Activated naive CD4-positive, alpha-beta T cell treated with anti-CD3 and anti-CD28 coated beads, Interleukin-2, amount 50 U/mL, for 24 hours (primary cell): Measurements from ENCODE around the gene CAPN14.

Experiments used
- H3K27ac Mint-ChIP-seq: one replicate; pipeline ENCODE4 v1.8.0; 2021; ENCODE audit warnings: mild to moderate bottlenecking, mixed read lengths
- H3K27me3 Mint-ChIP-seq: one replicate; pipeline ENCODE4 v1.8.0; 2021; ENCODE audit warnings: mixed read lengths
- H3K36me3 Mint-ChIP-seq: one replicate; pipeline ENCODE4 v1.8.0; 2021; ENCODE audit warnings: mixed read lengths
- H3K4me1 Mint-ChIP-seq: one replicate; pipeline ENCODE4 v1.8.0; 2021; ENCODE audit warnings: mixed read lengths
- H3K4me3 Mint-ChIP-seq: one replicate; pipeline ENCODE4 v1.8.0; 2021; ENCODE audit warnings: mild to moderate bottlenecking, mixed read lengths
- H3K9me3 Mint-ChIP-seq: one replicate; pipeline ENCODE4 v1.8.0; 2021; ENCODE audit warnings: mixed read lengths

The CAPN14 gene

DNA sequence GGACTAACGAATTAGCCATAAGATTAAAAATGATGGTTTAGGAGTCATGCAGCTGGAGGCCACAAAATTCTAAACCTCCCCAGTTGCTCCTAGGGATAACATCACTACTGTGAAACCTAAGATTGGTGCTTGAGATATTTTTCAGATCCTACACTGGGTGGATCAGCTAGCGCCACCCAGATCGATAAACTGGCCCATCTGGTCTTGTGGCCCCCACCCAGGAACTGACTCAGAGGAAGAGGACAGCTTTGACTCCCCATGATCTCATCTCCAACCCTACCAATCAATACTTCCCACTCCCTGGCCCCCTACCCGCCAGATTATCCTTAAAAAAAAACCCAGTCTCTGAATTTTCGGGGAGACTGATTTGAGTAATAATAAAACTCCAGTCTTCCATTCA lies 84.5 kb downstream of the CAPN14 start:
- peaks cover 7% of the 10 kb centered on the region for H3K4me1 Mint-ChIP-seq
- H3K27me3 Mint-ChIP-seq, result peaks cover 35% of the 10 kb centered on the region
- peak overlapping the region; percentile 23 for H3K27ac Mint-ChIP-seq
- H3K36me3 Mint-ChIP-seq, result no peaks in the 10 kb centered on the region
- H3K9me3 Mint-ChIP-seq, result no peaks in the 10 kb centered on the region
- no peak overlapping the region for H3K4me3 Mint-ChIP-seq

DNA sequence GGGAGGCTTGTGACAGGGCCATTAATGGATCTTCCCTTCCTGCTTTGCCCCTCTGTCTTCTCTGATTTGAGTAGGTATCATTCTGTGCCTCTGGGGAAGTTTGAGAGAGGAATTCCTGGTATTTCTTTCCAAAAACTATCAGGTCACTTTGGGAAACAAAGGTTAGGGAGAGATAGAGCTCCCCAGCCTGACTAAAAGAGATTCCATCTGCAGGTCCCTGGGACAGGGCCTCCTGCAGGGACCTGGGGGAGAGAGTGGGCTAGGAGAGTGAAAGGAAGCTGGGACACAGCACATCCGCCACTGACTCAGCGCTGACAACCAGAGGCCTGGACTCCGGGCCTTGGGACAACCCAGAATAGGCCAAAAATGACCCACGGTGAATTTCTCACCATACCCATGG lies 85.4 kb downstream of the CAPN14 start:
- Mint-ChIP-seq H3K9me3 (no peaks in the 10 kb centered on the region), H3K36me3 (no peaks in the 10 kb centered on the region), H3K27me3 (peaks cover 36% of the 10 kb centered on the region), H3K4me1 (peaks cover 3% of the 10 kb centered on the region), H3K4me3 (no peak overlapping the region), H3K27ac (no peak overlapping the region)

DNA sequence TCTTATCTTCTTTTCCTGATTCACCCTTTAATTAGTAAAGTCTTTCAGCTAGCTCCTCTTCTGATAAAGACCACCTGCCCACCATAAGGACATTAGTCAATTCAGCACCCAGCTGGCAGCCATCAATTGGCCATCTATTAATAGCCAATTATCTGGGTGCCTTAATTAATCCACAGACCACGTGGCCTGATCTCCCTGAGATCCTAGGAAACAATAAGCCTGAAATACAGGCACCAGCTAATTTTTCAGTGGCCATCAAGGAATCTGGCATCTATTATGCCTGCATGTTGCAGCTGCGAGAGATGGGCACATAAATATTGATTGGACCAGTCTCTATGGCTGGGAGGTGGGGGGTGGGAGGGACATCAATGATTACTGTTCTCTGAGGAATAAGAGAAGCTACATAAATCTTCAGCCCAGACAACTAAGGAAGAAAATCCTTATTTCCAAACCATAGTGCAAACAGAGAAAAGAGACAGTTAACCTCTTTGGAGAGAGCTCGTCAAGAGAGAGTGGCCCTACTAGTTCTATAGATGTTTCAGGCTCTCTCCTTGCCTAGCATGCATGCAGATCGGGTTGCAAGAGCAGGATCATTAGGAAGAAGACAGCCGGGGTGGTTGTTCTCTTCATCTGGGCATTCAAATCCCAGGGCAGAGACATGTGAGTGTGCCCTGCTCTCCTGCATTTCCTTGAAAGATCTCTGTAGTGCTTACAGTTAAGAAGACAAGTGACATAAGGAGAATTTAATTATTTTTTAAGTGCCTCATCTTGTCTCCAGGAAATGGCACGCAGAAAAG lies 87.7 kb downstream of the CAPN14 start:
- no peaks in the 10 kb centered on the region for H3K36me3 Mint-ChIP-seq
- peaks cover 16% of the 10 kb centered on the region for H3K27me3 Mint-ChIP-seq
- no peaks in the 10 kb centered on the region for H3K4me1 Mint-ChIP-seq
- no peaks in the 10 kb centered on the region for H3K9me3 Mint-ChIP-seq
- no peak overlapping the region for H3K27ac Mint-ChIP-seq
- H3K4me3 Mint-ChIP-seq, result no peak overlapping the region

DNA sequence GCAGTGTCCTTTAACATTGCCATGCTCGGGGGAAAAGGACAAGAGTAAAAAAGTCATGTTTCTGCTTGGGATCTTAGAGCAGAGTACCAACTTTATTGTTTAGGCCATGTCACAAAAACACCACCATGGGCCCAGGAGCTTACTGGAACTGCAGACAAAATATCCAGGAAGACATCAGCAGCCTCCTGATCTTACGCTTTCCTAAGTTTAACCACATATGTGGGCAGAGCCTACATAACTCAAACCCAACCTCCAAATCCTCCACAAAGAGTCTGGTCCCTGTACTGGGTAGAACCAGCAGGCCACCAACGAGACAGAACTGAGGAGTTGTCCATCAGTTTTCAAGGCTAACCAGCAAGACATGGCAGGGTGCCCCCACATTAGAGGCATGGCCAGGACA lies 89.4 kb downstream of the CAPN14 start:
- Mint-ChIP-seq H3K27ac (no peak overlapping the region), H3K27me3 (peaks cover 9% of the 10 kb centered on the region), H3K4me3 (no peak overlapping the region), H3K36me3 (no peaks in the 10 kb centered on the region), H3K9me3 (no peaks in the 10 kb centered on the region), H3K4me1 (no peaks in the 10 kb centered on the region)

DNA sequence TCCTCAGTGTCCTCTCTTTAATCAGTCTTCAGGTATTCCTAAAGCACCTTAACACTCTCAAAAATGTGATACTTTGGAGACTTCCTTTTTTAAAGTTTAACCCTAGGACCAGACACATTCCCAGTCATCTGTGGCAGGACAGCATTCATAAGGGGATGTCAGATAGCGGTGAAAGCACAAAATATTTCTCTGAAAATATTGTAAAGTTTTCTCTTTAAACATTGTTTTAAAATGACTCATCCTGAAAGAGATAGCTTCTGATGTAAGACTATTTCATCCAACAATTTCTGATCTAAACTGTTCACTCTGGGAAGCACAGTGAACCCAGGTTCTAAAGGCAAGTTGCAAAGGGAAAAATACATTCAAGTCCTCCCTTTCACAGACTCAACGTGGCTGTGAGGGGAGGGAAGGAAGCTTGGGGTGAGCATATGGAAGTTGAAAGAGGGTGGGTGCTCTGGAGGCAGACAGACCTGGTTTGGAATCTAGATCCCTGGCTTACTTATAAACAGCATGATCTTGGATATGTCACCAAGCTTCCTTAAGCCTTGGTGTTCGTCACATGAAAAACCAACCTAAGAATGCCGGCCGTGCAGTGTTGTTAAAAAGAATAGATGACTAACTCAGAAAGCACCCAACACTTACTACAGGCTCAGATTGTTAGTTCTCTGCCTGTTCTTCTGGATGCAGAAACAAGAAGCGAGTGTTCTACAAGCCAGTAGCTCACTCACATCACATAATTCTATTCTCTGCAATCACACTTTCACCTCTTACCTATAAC lies 91.2 kb downstream of the CAPN14 start:
- Mint-ChIP-seq H3K27ac (no peak overlapping the region), H3K36me3 (no peaks in the 10 kb centered on the region), H3K4me3 (no peak overlapping the region), H3K9me3 (no peaks in the 10 kb centered on the region), H3K4me1 (no peaks in the 10 kb centered on the region), H3K27me3 (peaks cover 14% of the 10 kb centered on the region)

DNA sequence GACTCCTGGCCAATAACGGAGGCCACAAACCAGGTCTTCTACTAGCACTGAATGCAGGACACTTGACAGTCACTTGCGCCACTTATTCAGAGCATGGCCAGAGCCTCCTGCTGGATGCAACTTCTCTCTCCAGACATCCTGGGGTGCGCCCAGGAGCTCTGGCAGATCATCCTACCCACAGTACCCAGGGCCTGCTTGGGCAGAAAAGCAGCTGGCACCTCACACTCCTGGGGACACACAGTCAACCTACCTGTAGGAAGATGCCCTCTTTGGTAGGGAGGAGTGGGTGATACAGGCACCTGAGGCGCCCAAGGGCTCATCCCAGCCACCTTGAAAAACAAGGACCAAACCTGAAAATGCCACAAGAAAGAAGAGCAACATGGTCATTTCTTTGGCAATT lies 92.4 kb downstream of the CAPN14 start:
- Mint-ChIP-seq H3K27ac (no peak overlapping the region), H3K4me1 (no peaks in the 10 kb centered on the region), H3K9me3 (no peaks in the 10 kb centered on the region), H3K36me3 (no peaks in the 10 kb centered on the region), H3K4me3 (no peak overlapping the region), H3K27me3 (peaks cover 14% of the 10 kb centered on the region)
